ENCODE data around the gene HOOK1.

Gene HOOK1

GRCh38 chr1:59924653-59925052, 109.9 kb downstream of the HOOK1 start:
- no peak for TF ChIP-seq CTCF (IDR thresholded peaks at IDR 0.05; ENCODE audit: borderline replicate concordance, control extremely low read depth, extremely low read depth, insufficient read depth, missing control alignments)
- in situ Hi-C loops (cut with MboI; ENCODE audit: low sequenced_read_pairs, unreplicated experiment): loop anchor here (25.0 kb wide), 1 partner anchor 1187 kb away; no protein-coding TSS in a partner anchor
- no peak for DNase-seq (ENCODE audit: low spot score)

Measured in GM13976 (cell line).